AG08395 (cell line): ENCODE measurements around the gene GABRB3.
"Not testable (repeated sequence)": the region's sequence is repeated elsewhere in the genome, so short reads cannot be mapped to it uniquely, and the experiment has no call there.

Source experiments
- DNase-seq: peaks from one replicate; pipeline ENCODE4 v3.0.0; 2012; ENCODE audit warnings: mixed read lengths, low spot score

Gene GABRB3

DNA sequence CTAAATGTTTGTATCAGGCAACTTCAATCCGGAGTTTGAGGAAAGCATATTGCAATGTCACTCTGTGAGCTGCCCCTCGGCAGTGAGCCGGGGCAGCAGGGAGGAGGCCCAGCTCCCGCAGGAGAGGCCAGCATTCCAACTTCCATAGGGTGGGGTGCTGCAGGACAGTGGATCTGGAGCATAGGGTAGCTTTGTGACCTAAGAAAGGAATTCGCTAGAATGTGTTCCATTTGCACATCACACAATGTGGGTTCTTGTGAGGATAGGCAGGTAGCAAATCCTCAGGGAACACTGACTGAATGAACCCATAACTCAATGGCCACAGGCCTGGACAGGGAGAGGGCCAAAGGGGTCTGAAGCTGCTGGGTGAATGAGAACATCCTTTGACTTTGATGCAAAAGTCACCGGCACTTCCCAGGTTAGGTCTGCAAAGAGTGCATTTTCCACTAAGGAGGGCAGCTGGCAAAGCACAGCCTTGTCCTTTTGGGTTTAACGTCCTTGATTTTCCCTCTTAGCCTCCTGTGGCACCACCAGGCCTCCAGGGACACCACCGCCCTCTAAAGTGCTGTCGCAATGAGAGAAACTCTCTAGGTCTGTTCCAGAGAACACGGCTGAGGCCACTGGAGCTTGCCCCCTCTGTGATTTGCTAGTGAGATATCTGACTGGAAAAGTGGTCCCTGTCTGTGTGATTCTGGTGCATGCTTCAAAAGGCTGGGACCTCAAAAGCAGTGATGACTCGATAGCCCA, 36.2 kb downstream of the GABRB3 start:
- DNase-seq, result no peak

DNA sequence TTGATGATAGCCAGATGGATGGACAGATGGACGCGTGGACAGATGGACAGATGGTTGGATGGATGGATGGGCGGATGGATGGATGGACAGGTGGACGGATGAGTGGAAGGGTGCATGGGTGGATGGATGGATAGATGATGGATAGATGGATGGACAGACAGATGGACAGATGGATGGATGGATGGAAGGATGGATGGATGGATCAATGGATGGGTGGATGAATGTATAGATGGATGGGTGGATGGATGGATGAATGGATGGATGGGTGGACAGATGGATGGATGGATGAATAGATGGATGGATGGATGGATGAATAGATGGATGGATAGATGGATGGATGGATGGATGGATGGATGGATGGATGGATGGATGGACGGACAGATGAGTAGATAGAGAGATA, 40.9 kb downstream of the GABRB3 start:
- no peak for DNase-seq

DNA sequence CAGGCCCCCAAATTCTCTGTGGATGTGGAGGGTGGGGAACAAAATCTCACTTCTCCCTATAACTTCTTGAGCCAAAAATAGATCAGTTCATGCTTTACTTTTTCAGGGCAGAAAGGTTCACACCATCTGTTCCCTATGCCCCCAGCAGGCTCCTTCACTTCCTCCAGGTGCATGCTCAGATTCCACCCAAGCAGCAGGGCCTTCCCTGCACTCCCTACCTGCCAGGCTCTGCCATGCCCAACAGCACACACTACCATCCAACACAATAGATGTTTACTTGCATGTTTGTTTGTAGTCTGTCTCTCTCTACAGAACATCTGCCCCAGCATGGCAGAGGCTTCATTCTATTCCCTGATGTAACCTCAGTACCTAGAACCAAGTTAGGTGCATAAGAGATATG, 43.3 kb downstream of the GABRB3 start:
- no peak for DNase-seq

DNA sequence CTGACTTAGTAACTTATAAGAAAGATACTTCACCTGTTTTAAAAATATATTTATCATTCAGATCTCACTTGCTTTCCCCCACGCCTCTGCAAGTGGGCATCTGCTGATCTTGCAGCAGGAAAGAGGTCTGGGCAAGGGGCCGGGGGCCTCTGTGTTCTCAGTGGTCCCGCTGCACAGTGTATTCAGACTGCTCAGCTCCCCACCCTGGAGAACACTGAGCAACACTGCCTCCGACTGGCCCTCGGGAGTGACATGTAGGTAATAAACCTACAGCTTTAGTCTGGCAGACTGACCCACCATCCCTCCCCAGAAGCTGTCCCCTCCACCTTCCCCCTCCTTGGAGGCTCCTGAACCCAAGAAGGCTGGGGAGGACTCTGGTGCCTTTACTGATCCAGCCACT, 43.8 kb downstream of the GABRB3 start:
- DNase-seq, result no peak

DNA sequence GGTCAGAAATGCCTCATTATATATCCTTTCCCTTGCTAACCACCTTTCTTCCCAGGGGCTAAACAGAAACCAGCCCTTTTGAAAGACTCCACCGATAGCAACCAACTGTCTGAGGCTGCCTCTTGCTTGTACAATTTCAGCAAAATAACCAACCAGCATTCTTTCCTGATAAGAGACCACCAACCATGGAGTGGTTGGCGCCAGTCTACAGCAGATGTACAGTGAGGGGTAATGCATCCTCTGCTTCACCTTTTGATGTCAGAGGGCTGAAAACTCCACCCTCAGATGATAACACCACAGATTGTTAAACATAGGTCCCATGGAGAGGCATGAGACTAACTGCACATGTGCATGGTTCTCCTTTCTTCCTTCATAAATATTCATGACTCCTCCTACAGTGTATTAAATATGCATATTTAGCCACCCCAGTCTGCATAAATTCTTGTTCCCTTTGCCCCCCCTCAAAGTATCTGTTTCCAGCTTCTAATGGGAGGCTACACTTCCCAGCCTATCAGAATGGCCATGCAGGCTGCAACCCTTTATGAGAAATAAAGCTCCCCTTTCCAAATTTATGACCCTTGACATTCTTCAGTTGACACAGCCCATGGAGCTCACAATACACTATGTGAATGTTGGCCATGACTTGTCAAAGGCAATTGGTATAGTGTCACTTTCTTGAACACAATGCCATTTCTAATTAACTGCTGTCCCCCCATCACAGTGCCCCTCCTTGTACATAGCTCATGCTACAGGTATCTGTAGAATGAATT, 48.3 kb downstream of the GABRB3 start:
- no peak for DNase-seq

DNA sequence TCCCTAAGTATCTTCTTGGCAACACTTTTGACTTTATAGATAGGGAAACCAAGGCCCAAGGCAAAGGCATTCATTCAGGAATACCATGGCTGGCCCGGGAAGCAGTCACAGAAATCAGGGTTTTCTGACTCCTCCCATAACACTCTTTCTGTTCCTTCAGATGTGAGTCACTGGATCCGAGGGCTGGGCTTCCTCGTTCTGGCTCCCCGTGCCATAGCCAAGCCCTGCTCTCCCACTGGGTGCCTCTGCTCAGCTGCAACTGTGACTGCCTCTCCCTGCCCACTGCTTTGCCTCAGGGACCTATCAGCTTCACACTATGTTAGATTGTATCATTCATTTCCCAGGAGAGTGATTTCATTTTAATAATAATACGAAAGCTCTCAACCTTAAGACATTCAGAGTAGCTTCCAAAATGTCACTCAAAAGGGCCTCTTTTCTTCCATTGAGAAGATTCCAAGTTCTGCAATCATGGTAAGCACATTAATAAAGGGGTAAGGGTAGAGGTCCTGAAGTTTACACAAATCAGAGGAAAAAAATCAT, 50.2 kb downstream of the GABRB3 start:
- DNase-seq, result no peak

DNA sequence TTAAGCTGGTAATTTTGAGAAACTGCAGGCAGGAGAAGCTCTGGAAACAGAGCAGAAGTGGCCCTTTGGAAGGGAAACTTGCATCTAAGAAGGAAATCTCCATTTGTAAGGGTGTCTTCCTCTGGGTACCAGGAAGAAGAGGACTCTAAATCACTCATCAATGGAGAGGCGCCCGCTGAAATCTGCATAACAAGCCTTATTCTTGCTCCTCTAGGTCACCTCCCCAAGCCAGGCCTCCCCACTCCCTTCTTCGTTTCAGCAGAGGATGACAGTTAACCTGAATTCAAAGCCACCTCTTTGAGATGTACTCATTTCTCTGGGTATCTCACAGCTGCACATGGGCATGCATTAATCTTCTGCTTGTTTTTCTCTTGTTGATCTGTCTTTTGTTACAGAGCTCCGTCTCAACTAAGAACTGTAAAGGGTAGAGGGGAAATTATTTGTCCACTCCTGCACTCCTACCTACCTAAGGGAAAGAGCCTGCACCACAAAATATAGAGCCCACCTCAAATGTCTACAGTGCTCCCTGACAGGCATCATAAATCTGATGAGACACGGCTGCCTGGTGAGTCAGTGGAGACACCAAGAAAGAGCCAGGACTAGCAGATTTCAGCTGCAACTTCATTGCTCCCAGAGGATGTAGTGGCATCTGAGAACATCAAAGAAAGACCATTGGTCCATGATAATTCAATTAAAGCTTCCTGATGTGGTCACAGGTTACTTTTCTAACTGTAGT, 51.5 kb downstream of the GABRB3 start:
- no peak for DNase-seq

DNA sequence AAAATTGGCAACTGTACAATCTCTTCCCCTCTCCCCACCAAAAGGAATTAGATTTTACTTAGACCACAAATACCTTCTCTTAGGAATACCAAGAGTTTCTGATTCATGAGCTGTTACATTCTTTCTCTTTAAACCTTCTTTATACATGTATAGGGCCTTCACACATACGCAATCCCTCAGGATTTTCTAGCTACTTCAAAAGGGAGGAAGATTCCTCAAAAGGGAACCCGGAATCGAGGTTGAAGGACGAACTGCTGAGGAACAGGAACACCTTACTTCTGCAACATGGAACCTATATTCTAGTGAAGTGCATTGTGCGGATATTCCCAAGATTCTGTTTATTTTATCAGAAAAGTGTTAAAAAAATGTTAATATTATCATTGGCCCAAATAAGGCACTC, 52.3 kb downstream of the GABRB3 start:
- DNase-seq, result no peak

DNA sequence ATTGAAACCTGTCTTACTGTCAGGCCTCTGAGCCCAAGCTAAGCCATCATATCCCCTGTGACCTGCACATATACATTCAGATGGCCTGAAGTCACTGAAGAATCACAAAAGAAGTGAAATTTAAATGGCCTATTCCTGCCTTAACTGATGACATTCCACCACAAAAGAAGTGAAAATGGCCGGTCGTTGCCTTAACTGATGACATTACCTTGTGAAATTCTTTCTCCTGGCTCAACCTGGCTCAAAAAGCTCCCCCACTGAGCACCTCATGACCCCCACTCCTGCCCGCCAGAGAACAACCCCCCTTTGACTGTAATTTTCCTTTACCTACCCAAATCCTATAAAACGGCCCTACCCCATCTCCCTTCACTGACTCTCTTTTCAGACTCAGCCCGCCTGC, 53.0 kb downstream of the GABRB3 start:
- DNase-seq, result not testable (repeated sequence)

DNA sequence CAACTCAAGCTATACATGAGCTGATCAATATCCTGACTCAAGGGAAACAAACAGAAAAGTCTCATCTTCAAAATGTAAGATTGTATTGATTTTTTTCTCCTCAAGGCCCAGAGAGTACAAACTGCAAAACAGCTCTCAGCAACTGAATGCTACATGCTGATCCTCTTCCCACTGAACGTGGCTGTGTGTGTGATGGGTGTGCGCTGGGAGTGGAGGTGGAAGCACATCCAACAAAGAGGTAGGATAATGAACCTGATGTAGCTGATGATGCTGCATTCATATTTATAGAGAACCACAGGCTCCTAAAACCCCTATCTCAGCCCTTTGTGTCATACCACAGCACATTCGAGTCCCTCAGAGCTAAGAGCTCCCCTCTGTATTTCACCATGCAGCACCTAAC, 56.8 kb downstream of the GABRB3 start:
- DNase-seq, result no peak

DNA sequence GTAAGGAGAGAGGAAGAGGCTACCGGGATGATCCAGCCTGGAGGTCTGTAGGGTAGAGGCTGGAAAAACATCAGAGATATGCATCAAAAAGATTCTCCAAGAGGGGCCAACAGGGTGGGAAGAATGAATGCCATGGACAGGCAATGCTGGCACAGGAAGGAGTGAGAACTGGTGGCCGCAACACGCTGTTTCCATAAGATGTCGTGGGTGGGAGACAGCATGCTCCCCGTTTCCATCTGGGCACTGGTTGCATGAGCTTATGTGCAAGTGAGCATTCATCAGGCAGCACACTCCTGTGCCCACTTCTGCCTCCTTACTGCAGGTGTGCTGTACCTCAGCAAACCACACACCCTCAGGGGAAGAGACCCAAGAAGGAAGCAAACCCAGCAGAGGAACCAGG, 59.4 kb downstream of the GABRB3 start:
- DNase-seq, result no peak

DNA sequence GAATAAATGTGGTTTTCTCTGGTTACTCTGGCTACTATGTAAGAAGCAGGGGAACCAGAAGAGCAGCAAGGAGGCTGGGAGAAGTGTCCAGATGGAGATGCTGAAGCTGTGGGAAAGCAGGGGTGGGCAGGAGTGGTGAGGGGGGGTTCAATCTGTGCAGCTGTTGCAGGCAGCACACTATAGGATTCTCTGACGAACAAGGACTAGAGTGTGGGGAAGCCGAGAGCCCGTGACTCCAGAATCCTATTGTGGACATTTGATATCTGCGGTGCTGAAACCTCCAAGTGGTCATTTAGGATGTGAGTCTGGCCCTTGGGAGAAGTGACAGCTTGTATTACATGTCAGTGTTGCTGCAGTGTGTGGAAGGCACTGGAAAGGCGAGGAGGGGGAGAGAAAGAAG, 60.5 kb downstream of the GABRB3 start:
- DNase-seq, result no peak

DNA sequence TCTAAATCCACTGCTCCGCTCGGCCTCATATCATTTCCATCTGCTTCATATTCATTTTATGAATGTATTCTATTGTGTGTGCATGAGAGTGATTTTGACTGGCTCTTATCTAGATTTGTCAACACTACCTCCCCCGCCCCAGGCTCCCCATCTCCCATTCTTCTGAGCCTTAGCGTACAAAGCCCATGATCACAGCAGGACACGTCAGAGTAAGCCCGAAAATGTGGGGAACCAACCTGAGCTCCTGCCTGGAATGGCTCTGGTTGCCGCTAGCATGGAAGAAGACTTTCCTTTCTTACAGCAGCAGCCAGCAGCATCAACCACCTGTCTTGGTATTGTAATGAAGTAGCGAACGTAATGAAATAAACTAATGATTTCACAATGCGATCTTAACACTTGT, 61.4 kb downstream of the GABRB3 start:
- DNase-seq, result no peak

DNA sequence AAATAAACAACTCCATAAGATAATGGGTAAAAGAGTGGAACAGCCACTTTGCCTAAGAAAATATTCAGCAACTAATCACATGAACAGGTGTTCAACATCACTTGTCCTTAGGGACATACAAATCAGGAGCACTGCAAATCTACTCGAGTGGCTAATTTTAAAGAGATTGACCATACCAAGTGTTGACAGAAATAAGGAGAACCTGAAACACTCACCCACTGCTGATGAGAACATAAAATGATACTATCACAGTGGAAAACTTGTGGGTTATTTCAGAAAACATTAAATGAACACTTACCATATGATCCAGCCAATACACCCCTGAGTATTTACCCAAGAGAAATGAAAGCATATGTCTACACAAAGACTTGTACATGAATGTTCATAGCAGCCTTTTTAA, 70.5 kb downstream of the GABRB3 start:
- DNase-seq, result no peak

DNA sequence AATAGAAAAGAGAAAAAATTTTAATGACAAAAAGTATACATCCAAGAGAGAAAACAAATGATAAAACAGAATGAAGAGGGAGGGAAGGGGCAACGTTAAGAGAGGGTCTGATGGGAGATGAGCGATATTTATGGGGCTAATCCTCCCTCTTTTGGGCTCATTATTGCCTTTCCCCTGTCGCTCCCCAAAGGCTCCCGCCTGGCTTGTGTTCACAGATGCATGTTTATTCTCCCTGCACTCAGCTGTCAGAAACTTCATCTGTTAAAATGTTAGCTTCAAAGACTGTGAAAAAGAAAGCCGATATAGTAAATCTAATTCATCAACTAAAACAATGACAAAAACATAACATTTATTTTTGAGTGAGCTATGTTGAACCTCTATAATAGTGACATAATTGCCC, 74.3 kb downstream of the GABRB3 start:
- no peak for DNase-seq

DNA sequence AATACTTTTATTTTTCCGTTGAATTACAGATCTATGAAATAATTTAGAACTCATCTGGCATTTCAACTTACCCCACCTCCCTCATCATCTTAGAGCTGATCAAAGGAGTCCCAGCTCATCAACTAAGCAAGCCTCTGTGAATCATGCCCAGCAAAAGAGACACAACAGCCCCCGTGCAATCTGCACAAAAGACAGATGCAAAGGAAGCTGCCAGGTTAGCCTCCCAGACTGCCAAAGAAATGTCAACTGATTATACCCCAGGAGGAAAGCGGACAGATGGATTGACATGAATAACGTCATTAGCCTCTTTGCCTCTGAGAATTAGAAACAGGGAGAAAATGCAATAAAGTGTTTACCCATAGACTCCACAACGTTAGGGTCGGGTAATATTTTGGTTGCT, 75.0 kb downstream of the GABRB3 start:
- no peak for DNase-seq

DNA sequence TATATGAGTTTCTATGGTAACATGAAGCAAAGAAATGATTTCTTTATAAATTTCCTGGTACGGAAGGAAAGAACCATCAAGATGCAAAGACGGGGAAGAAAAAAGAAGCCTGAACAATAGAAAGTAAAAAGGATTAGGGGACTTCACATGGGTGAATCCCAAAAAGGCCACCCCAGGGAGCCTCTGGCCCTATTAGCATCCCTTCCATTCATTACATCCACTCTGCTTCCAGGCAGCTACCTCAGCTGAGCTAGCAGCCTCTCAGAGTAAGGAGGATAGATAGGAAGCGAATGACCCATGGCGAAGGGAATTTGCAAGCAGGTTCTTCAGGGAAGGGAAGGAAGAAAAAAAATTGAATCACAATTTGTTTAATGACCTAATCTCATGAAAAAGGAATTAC, 81.6 kb downstream of the GABRB3 start:
- DNase-seq, result no peak

DNA sequence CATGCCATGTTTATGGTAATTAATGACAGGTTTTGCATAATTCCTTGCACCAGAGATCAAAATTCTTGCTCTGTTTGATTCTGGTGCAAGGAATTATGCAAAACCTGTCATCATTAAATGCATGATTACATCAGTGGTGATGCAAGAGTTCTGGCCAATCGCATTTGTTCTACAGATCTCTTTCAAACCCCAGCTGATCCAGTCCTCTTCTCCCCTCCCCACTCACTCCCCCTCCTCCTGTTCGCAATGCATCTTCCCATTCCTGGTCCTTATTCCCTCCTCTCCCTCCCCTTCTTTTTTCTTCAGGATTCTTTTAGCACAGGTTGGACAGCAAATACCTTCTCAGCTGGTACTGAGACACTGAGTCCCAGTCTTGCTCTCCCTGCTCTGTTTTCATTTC, 82.1 kb downstream of the GABRB3 start:
- DNase-seq, result no peak

DNA sequence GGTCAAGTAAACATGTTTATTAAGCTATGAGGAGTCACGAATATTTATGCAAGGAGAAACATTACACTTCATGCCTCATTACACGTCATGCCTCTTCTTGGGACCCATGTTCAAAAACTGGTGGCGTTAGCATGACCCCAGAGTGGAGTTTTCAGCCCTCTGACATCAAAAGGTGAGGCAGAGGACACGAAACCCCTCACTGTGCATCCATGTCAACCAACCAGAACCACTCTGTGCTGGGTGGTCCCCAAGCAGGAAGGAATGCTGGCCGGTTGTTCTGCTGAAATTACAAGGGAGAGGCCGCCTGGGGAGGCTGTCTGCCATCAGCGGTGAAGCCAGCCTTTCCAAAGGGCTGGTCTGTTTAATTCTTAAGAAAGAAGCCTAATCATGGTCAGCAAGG, 83.4 kb downstream of the GABRB3 start:
- no peak for DNase-seq

DNA sequence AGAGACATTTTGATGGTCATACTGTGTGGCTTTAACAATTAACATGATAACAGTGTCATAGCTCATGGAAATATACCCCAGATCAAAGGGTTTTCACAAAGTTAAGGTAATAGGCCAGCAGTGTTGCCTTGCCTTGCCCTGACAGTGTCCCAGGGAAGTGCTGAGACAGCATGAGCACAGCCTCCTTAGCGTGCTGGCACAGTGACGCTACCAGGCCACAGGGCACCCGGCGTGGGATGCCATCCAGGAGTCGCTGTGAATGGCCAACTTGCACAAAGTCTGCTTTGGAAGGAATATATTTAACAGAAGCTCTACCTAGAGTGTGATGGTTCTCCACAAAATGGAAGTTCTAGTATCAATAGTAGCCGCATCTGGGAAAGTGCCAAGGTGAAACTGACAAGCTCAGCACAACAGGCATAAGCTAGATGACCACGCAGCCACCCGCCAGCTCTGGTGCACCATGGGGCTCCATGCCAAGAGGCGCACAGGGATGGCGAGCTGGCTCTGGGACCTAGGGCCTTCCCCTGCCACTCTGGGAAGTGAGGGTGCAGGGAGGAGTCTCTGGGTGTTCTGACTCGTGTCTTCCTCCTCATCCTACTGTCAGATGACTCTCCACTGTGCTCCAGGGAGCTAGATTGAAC, 86.2 kb downstream of the GABRB3 start:
- no peak for DNase-seq

DNA sequence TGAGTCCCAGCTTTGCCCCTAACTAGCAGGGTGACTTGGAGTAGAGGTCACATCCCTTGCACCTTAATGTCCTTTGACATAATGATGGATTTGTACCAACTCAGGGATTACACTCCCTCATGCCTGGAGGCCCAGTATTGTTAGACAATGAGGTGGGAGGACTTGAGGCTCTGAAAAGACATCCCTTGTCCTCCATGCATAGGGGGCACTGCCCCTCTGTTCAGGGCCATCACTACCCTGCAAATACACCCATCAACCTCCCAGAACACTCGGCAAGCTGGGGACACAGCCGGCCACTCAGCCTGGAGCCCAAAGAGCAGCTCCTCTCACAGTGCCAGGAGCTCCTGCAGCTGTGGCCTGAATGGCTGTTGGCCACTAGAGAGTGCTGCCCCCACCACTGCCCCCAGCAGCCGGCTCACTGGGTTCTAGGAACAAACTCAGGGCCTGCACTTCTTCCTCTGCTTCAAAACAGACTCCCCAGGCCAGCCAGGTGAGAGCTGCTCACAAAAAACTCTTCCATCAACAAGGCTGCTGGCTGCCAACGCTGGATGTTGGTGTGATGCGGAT, 90.2 kb downstream of the GABRB3 start:
- no peak for DNase-seq

DNA sequence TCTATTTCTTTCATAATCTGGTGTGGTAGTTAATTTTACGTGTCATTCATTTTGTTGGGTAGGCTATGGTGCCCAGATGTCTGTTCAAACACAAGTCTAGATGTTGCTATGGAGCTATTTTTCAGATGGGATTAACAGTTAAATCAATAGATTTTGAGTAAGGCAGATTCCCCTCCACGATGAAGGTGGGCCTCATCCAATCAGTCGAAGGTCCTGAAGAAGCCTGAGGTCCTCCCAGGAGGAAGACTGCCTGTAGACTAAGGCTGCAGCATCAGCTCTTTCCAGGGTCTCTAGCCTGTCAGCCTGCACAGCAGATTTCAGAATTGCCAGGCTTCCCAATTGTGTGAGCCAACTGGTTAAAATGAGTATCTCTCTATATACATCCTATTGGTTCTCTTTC, 92.9 kb downstream of the GABRB3 start:
- no peak for DNase-seq
